HS-27A (cell line): Measurements from ENCODE around the gene ARF5.
A peak's percentile ranks its signal among the peaks of the same experiment; 100 is the strongest.
"Not testable (repeated sequence)": the region's sequence is repeated elsewhere in the genome, so short reads cannot be mapped to it uniquely, and the experiment has no call there.

Experiments
- DNase-seq: peaks from one replicate; pipeline ENCODE4 v3.0.0-alpha.2; 2012; ENCODE audit warnings: low read depth, missing footprints

Gene ARF5

GRCh38 chr7:127588019-127588696 is at the start of gene ARF5:
Gene ARF5 (plus strand): TSS chr7:127588411. CDS start chr7:127588499, 88 bp downstream.
- no peak for DNase-seq

DNA sequence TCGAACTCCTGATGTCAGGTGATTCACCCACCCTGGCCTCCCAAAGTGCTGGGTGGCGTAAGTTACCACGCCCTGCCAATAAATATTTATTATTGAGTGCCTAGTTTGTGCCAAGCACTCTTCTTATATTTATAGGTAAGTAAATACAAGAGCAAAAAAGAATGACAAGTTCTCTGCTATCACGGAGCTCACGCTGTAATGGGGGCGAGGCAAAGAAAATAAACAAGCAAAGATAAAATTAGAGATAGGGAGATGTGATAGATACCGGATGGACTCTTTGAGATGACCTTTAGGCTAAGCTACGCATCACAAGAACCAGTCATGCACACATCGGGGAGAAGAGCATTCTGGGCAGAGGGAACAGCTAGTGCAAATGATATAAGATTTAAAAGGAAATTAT is 49.1 kb upstream of the ARF5 start:
- DNase-seq = no peak

DNA sequence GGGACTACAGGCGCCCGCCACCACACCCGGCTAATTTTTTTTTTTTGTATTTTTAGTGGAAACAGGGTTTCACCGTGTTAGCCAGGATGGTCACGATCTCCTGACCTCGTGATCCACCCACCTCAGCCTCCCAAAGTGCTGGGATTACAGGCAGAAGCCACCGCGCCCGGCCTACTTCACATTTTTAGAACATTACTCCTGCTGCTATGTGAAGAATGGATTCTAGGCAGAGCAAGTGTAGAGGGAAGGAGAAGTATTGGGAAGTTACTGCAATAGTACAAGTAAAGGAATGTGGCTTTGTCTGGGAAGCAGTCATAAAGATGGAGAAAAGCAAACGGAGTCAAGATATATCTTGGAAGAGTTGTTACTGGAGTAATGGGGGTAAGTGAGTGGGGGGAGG is 47.8 kb upstream of the ARF5 start:
- not testable (repeated sequence) for DNase-seq

DNA sequence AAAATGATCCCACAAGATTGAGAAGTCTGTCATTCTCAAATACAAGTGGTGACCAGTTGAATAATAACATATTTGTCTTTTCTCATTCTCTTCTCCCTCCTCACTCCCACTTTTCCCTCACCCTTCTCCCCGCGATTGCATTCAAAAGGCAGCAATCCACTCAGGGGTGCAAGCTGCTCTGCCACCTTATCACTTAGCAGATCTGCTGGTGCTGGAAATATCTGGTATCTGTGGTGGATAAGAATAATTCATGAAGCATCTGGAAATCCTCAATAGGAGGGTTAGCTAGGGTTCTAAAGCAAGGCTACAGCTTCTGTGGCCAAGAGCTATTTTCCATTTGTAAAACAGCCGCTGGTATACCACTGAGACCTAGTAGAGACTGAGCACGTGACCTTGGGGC is 46.7 kb upstream of the ARF5 start:
- DNase-seq = no peak

DNA sequence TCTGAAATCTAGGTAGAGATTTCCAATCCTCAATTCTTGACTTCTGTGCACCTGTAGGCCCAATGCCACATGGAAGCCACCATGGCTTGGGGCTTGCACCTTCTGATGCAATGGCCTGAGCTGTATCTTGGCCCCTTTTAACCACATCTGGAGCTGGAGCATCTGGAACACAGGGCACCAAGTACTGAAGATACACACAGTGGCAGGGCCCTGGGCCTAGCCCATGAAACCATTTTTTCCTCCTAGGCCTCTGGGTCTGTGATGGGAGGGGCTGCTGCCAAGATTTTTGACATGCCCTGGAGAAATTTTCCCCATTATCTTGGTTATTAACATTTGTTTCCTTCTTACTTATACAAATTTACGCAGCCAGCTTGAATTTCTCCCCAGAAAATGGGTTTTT is 41.9 kb upstream of the ARF5 start:
- no peak for DNase-seq

DNA sequence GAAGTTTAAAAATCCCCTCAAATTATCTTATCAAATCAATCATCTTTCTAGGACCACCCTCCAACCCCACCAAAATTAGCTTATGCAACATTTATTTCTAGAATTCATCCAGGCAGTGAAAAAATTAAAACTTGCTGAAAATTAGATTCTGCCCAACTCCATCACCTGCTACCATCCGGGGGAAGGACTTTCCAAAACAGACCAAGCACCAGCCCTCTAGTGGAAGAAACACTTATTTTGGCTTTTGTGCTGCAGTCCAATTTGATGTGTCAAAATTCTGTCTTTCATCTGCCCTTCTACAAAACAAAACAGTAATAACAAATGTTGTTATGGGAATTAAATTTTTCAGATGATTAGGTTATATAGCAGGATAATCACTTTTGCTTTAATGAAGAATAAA is 38.0 kb upstream of the ARF5 start:
- no peak for DNase-seq

GRCh38 chr7:127551941-127552340 is 36.3 kb upstream of the ARF5 start:
- DNase-seq = no peak

DNA sequence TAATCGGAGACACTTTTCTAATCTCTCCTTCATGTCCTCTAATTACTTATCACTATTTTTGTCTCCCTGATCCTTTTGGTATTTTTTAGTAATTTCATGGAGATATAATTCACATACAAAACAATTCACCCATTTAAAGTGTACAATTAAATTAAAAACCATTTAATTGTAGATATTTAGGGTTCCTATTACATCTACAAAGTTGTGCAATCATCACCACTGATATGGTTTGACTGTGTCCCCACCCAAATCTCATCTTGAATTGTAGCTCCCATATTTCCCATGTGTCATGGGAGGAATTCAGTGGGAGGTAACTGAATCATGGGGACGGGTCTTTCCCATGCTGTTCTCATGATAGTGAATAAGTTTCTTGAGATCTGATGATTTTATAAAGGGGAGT is 31.8 kb upstream of the ARF5 start:
- DNase-seq = no peak

DNA sequence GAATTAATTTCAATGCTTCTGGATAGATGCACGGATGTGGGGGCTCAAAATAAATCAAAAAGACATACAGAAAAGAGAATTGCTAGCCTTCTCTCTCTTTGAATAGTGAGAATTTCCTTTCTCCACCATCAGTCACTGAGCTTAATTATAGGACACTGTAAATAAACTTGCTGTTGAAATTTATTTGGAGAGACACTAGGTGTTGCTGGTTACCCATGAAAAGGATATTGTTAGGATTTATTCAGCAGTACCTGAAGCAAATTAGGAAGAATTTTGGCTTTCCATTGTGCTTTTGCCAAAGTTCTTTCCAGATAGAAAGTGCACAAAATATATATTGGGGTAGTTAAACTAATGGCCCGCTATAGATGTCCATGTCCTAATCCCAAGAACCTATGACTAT is 30.4 kb upstream of the ARF5 start:
- DNase-seq = no peak

- DNase-seq = no peak
Measured at GRCh38 chr7:127566242-127566641, 22.0 kb upstream of the ARF5 start.

DNA sequence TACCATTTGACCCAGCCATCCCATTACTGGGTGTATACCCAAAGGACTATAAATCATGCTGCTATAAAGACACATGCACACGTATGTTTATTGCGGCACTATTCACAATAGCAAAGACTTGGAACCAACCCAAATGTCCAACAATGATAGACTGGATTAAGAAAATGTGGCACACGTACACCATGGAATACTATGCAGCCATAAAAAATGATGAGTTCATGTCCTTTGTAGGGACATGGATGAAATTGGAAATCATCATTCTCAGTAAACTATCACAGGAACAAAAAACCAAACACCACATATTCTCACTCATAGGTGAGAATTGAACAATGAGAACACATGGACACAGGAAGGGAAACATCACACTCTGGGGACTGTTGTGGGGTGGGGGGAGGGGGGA is 20.2 kb upstream of the ARF5 start:
- DNase-seq = not testable (repeated sequence)

- DNase-seq = no peak
Measured at GRCh38 chr7:127571741-127572505, 16.3 kb upstream of the ARF5 start.

GRCh38 chr7:127578036-127578684 is 10.1 kb upstream of the ARF5 start:
- no peak for DNase-seq

DNA sequence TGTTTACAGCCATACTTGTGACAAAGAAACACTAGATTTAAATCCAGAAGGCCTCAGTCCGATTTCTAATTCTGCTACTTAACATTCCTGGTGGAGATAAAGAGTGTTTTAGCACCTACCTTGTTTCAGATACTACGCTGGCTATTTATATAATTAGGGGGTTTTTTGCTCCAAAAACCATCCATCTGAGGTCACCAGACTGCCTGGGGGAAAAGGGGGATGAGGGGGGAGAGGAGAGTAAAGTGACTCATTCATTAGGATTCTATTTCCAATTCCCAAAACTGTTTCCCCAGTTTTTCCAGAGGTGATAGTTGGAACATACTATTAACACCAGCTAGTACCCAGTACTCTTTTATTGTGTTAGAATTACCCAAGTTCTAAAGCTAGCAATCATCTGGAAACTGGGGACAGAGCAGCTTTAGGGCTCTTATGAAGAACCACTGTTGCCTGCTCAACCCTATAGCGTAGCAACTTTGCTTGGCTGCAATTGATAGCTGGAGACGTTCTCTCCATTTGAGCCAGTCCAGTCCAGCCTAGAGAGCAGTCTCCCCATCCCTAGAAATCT is 9.4 kb upstream of the ARF5 start:
- no peak for DNase-seq

DNA sequence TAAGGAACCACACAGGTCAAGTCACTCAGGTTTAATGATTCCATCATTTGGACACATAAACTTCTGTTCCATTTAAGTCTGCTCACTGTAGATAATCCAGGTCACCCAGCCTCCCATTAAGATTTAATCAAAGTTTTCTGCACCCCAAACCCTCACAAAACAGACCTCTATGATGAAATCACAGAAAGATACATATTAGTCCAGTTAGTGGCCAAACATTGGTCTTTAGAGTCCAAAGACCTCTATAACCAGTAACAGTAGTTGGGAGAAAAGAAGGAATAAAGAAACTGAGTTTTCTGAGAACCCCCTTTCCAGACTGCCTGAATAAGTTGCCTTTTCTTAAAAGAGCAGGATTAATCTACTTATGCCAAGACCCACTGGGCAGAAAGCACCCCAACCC is 7.6 kb upstream of the ARF5 start:
- no peak for DNase-seq

GRCh38 chr7:127581716-127582115 is 6.5 kb upstream of the ARF5 start:
- DNase-seq = no peak

GRCh38 chr7:127582361-127582760 is 5.8 kb upstream of the ARF5 start:
- no peak for DNase-seq

GRCh38 chr7:127584648-127585043 is 3.6 kb upstream of the ARF5 start:
- DNase-seq = no peak

DNA sequence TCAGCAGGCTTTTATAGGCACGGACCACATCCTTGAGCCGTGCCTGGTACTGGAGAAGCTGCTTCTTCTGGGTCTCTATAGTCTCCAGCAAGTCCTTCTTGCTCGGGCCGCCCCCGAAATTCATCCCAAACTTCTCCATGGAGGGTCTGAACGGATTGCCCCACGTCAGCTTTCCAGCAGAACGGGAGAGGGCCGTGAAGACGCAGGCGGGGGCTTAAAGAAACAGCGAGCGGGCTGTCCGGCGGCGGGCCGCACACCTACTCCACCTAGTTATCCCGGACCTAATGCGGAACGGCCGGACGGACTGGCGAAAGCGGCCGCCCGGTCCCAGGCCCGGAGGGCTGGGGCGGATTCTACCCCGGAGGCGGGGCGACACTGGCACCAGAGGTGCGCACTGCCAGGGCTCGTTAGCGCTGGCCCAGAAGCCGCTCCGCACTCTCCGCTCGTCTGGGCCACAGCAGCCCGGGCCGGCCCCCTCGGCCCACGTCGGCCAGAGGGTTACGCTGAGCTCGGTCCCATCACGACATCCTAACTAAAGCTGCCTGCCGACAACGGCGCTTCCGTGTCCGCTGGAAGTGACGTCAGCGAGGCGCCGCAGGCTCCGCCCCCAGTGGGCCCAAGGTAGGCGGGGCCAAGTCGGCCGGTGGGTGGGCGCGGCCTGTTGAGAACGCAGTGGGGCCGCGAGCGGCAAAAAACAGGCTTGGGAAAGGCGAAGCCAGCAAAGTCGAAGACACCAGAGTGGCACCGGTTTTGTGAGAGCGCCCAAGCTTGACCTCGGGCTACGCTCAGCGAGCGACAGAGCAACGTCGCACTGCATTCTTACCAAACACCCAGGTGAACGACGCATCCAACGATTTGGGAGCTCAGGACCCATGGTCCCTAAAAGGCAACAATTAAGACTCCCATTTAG is 2.9 kb upstream of the ARF5 start, which contains the start of gene GCC1:
GCC1 (minus strand) TSS at position 553 of the 910 bp plus-strand sequence; CDS start at position 139, 414 bp downstream.
- DNase-seq = peak; percentile 43

GRCh38 chr7:127586346-127586745 is 1.9 kb upstream of the ARF5 start:
- no peak for DNase-seq

DNA sequence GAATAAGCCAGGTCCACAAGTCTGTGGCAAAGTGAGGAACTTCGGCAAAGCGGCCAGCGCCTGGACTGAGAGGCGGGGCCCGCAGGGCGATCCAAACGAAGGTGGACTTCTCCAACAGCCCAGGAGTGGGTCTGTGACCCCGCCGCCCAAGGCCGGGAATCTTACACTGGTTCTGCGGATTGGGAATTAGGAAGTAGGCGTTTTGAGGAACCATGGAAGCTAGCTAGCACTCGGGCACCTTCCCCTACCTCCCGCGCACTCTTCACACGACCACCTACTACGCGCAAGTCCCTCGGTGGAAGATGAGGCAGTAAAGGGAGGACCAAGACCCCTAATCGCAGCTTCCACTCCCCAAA is 570 bp upstream of the ARF5 start:
- DNase-seq = no peak
